NCI-H510A treated with DMSO at 0.1 percent for 48 hours (cell line): ENCODE measurements around the gene CROCC2.

Experiments
- DNase-seq: peaks from one replicate; lab custom pipeline; 2025; lab: John Stamatoyannopoulos, UW

The CROCC2 gene

DNA sequence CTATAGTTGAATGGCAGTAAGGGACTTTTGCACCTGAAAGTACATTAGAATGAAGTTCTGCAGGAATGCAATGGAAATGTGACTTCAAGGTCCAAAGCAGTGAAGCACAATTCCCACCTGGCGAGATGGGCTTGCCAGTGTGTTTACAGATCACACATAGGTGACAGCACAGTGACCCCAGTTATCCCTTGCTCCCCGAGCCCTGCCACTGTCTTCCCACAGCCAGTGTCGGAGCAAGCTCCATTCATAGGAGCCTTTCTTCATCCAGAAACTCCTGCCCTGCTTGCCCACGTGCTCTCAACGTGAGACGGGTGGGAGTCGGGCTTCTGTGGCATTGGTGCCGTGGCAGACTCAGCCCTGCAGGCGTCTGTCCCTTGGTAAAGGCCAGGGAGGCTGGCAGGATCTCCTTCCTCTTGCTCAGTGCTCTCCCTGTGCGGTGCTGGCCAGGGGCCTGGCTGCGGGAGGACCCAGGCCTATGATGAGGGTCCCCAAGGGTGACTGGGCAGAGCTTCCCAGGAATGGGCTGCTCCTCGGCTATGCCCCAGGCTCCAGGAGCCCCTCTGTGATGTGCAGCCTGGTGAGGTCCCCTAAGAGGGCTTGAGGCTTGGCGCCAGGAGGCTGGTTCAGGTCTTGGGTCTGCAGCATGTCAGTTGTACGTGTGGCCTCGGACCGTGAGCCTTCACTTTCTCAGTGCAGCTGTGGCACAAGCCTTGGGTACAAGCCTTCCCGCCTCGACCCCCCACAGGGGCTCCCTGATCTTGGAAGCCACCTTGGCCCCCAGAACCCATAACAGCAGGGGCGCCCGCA lies 132.4 kb downstream of the CROCC2 start:
- DNase-seq: no peak

GRCh38 chr2:241039416-241039815 lies 133.3 kb downstream of the CROCC2 start:
- no peak for DNase-seq

- no peak for DNase-seq
Measured at GRCh38 chr2:241040081-241040803, 134.1 kb downstream of the CROCC2 start.

- DNase-seq: no peak
Measured at GRCh38 chr2:241041589-241042158, 135.5 kb downstream of the CROCC2 start.
